SKM-1 treated with dmso at 0.1 percent for 144 hours (cell line): ENCODE data around the gene PLA2G12B.
"Not testable (repeated sequence)": the region's sequence is repeated elsewhere in the genome, so short reads cannot be mapped to it uniquely, and the experiment has no call there.

Experiments used
- DNase-seq: peaks from one replicate; lab custom pipeline; 2025; ENCODE audit not compliant: unreplicated experiment; lab: John Stamatoyannopoulos, UW

Gene PLA2G12B

DNA sequence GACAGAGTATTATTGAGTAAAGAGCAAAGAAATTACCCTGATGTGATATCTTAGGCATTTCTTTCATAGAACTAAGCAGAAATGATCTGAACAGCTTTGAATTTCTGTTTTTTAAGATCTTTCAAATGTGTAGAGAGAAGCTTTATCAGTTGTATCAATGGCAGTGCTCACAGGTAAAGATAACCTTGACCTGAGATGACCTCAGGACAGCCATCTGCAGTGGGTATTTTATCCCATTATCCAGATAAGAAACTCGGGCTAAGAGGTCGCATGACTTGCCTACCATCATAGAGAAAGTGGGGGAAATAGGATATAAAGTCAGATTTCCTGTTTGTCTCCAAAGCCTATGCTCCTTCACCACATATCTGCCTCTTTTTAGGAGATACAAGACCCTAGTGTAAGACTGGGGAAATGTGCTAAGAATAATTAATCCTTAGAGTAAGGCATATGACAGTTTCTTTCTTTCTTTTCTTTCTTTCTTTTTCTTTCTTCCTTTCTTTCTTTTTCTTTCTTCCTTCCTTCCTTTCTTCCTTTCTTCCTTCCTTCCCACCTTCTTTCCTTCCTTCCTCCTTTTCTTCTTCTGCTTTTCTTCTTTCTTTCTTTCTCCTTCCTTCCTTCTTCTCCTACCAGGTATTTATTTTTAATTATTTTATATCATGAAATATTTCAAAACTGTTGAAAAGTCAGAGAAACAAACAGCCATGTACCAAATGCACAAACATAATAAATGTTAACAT lies 10.9 kb downstream of the PLA2G12B start:
- no peak for DNase-seq

DNA sequence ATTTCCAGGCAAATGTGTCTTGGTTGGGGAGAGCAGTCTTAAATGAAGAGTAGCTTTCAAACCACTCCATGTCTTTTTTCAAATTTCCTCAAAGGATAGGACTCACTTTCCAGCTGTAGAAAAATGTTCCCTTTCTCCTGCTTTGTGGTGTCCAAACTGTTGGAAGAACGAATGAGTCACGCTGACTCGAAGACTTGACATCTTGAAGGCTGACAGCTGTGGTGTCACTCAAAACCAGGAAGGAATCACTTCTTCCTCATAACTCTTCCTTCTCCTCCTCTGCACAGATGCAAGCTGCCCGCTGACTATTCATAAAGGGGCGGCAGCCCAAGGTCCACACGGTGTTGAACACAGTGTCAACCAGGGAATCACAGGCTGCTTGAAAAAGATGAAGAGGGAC lies 19.2 kb downstream of the PLA2G12B start:
- DNase-seq, result no peak

DNA sequence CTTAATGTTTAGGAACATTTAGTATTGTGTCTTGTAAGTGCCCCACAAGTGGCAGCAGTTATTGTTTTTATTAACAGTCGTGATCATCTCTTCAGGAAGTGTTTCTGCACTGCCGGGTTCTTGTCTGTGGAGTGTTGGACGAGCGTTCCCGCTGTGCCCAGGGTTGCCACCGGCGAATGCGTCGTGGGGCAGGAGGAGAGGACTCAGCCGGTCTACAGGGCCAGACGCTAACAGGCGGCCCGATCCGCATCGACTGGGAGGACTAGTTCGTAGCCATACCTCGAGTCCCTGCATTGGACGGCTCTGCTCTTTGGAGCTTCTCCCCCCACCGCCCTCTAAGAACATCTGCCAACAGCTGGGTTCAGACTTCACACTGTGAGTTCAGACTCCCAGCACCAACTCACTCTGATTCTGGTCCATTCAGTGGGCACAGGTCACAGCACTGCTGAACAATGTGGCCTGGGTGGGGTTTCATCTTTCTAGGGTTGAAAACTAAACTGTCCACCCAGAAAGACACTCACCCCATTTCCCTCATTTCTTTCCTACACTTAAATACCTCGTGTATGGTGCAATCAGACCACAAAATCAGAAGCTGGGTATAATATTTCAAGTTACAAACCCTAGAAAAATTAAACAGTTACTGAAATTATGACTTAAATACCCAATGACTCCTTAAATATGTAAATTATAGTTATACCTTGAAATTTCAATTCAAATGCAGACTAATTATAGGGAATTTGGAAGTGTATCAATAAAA lies 22.2 kb downstream of the PLA2G12B start:
- no peak for DNase-seq

DNA sequence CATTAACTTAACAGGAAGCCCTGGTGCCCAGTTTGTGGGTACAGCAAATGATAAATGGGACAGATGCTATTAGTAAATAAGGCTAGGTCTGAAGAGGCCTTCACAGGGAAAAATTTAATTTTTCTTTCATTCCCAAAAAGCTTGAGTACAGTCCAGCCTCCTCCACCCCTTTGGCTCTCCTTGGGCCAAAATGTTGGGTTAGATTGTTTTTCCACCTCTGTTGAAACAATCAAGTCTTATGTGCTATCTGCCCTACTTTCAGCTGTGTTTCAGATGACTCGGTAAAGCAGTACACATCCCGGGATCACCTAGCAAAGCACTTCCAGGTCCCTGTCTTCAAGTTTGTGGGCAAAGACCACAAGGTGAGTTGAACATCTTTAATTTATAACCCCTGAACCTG lies 24.3 kb downstream of the PLA2G12B start:
- DNase-seq, result no peak

DNA sequence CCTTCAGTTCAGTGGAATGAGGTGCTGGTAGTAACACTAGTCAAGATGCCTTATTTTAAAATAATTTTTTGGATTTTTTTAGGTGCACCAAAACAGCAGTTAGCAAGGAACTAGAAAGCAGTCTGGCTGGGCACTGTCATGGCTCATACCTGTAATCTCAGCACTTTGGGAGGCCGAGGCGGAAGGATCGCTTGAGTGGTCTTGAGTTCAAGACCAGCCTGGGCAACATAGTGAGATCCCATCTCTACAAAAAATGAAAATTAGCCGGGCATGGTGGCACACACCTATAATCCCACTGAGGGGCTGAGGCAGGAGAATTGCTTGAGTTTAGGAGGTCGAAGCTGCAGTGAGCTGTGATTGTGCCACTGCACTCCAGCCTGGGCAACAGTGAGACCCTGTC lies 25.8 kb downstream of the PLA2G12B start:
- DNase-seq, result no peak

DNA sequence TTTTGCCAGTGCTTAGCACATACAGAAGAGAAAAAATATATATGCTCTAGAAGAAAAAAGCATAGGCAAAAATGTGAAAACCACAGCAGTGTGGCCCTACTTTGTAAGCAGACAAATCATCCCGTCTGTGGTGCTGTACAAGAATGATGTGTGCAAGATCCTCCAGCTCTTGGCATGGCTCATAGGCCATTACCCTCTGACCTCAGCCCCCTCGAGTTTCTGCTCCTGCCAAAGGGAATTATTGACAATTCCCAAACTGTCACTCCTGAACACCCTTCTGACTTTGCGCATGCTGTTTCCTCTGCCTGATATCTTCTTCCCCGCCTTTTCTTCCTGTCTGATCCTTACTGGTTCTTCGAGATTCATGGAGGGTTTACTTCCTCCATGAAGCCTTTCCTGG lies 27.1 kb downstream of the PLA2G12B start:
- no peak for DNase-seq

DNA sequence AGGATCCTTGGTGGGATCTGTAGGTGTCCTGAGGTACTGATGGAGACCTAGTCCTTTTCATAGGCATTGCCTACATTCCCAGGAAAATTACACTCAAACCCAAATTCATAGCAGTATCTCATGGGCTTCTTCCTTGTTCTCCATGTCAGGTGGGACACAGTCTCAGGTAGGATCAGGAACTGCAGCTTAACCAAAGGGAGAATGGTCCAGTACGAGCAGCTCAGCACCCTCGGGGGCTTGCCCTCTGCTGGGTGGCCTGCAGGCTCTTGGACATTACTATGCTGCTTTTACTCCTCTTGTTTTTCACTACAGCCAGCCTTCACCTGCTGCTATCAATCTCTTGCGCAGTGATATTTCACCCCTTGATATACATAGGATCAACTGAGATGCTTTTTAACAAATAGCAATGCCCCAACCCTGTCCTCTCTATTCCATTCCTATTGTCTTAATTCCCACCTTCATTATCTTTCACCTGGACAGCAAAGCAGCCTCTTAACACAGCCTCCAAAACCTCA lies 28.6 kb downstream of the PLA2G12B start:
- no peak for DNase-seq

DNA sequence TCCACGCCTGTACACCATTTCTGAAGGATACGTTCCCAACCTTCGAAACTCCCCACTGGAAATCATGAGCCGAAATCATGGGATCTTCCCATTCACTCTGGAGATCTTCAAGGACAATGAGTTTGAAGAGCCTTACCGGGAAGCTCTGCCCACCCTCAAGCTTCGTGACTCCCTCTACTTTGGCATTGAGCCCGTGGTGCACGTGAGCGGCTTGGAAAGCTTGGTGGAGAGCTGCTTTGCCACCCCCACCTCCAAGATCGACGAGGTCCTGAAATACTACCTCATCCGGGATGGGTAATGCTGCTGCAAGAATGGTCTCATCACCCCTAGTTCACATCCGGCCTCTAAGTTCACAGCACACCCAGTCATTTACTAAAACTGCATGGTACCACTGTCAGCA lies 30.3 kb downstream of the PLA2G12B start:
- DNase-seq, result no peak

DNA sequence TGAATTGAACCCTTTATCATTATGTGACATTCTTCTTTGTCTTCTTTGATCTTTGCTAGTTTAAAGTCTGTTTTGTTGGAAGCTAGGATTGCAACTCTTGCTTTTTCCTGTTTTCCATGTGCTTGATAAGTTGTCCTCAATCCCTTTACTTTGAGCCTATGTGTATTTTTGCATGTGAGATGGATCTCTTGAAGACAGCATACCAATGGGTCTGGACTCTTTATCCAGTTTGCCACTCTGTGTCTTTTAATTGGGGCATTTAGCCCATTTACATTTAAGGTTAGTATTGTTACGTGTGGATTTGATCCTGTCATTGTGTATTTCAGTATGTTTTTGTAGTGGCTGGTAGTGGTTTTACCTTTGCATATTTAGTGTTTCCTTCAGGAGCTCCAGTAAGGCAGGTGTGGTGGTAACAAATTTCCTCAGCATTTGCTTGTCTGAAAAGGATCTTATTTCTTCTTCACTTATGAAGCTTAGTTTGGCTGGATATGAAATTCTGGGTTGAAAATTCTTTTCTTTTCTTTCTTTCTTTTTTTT lies 33.4 kb downstream of the PLA2G12B start:
- not testable (repeated sequence) for DNase-seq

DNA sequence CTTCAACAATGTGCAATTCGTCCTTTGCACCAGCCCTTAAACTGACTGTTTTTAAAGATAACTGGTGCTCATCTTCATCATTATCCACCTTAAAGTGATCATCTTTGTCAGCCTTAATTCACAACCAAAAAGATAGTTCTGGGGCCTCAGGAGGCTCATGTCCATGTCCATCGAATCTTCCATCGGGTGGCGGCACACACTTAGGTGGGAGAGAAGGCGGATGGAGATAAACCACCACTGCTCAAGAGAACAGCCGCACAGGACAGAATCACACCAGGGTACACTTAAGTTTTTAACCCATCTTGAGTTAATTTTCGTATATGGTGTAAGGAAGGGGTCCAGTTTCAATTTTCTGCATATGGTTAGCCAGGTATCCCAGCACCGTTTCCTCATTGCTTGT lies 36.3 kb downstream of the PLA2G12B start:
- no peak for DNase-seq

DNA sequence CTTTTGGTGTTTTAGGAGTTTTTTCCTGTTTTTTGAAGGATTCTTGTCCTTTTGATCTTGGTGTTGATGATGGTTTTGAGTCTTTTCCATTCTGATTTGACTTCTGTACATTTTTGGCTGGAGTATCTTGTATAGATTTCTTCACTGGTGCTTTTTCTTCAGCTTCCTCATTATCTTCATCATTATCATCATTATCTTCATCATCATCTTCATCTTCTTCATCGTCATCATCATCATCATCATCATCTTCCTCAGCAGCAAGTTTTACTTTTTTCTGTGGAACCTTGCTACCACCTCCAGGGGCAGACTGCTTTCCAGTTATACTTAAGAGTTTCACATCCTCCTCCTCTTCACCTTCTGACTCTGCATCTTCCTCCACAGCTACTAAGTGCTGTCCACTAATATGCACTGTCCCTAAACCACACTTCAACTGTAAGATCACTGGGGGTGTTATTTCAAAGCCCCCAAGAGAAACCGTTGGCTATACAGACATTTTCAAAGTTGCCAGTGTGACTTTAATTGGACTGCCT lies 36.7 kb downstream of the PLA2G12B start:
- DNase-seq, result not testable (repeated sequence)

DNA sequence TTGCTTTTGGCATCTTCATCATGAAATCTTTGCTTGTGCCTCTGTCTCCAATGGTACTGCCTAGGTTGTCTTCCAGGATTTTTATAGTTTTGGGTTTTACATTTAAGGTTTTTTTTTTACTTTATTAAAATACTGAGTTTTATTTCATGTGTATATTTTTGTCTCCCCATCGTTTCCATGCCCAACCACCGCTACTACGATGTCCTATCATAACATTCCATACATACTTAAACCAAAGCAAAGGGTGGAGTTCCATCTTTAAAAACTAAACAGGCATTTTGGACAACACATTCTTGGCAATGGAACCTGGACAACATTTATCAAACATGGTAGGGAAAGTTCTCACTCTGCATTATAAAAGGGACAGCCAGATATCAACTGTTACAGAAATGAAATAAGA lies 37.4 kb downstream of the PLA2G12B start:
- DNase-seq, result not testable (repeated sequence)

DNA sequence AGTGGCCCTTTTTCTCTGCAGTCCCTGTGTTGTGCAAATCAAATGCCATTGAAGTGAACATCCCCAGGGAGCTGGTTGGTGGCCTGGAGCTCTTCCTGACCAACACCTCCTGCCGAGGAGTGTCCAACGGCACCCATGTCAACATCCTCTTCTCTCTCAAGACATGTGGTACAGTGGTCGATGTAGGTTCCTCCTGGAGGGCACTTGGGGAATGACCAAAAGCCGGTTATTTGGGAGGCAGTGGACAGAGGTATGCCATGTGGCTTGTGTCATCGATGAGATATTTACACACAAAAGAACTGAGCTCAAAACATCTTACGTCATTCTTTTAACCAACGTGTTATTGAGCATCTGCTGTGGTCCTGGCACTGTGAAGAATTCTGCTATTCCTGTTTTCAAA lies 41.3 kb downstream of the PLA2G12B start:
- no peak for DNase-seq

DNA sequence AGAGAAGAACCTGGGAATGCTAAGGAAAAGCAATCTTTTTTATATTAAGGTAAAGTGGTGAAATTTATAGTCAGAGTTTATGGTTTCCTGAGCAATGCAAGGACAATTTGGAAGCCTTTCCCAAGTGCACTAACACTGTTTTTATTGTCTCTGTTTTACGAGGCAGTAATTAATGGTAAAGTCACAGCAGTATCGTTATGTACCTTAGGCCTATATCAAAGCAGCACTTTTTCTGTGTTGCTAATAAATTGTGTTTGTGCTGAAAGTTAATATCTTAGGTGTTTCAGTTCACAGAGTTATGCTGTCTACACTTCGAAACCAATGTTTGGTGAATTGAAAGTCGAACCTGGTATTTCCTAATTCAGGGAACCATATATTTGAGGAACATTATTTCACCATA lies 41.9 kb downstream of the PLA2G12B start:
- DNase-seq, result no peak

DNA sequence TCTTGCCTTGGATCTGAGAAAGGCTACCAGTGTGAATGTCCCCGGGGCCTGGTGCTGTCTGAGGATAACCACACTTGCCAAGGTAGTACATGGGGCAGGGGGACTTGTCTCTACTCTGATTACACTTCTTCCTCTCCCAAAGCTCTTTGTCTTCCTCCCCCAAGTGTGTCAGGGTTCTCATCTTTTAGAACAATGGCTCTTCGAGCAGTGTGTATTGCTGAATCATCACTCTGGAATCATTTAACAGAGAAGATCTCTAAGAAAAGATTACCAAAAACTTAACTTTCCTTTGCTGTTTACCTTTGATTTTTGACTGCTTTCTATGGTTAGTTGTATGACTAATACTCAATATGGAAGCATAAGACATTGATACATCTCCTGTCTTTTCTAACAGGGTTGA lies 42.8 kb downstream of the PLA2G12B start:
- no peak for DNase-seq

DNA sequence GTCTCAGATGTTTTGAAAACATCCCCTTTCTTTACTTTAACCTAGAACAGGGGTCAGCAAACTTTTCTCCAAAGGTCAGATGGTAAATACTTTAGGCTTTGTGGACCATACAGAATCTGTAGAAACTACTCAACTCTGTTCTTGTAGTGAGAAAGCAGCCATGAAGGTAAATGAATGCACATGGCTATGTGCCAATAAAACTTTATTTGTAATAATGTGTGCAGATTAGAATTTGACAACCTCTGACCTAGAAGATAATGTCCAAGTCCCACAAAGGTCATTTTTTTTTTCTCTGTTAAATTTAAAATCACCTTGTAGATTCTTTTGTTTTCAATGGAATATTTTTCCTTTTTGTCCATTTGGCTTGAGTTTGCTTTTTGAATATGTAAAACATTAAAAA lies 43.9 kb downstream of the PLA2G12B start:
- no peak for DNase-seq

DNA sequence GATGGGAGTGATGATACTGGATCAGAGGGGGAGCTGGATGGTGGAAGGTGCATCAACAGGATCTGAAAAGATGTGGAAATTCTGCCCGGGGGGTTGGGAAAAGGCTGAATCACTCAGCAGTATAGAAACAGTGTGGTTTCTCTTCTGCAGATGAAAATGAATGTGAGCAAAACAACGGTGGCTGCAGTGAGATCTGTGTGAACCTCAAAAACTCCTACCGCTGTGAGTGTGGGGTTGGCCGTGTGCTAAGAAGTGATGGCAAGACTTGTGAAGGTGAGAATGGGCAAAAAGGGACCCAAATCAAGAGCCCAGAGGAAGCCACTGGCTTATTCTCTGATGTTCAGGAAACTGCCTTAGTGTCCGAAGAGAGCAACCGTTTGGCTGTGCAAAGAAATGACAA lies 48.2 kb downstream of the PLA2G12B start:
- no peak for DNase-seq

DNA sequence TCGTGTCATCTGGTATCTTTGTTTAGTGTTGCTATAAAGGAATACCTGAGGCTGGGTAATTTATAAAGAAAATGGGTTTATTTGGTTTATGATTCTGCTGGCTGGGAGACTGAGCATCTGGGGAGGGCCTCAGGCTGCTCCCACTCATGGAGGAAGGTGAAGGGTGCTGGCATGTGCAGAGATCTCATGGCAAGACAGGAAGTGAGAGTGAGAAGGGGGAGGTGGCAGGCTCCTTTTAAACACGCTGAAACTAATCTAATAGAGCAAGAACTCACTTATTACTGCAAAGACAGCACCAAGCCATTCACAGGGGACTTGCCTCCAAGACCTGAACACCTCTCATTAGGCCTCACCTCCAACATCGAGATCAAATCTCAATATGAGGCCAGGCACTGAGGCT lies 49.8 kb downstream of the PLA2G12B start:
- no peak for DNase-seq

DNA sequence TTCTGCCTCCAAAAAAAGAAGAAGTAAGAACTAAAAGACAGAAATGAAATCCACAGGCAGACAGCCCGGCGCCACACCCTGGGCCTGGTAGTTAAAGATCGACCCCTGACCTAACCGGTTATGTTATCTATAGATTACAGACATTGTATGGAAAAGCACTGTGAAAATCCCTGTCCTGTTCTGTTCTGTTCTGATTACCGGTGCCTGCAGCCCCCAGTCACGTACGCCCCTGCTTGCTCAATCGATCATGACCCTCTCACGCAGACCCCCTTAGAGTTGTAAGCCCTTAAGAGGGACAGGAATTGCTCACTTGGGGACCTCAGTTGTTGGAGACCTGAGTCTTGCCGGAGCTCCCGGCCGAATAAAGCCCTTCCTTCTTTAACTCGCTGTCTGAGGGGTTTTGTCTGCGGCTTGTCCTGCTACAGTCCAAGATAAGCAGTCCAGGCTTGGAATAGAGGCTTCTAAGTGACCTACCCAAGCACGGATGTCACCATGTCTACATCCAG lies 50.6 kb downstream of the PLA2G12B start:
- not testable (repeated sequence) for DNase-seq

DNA sequence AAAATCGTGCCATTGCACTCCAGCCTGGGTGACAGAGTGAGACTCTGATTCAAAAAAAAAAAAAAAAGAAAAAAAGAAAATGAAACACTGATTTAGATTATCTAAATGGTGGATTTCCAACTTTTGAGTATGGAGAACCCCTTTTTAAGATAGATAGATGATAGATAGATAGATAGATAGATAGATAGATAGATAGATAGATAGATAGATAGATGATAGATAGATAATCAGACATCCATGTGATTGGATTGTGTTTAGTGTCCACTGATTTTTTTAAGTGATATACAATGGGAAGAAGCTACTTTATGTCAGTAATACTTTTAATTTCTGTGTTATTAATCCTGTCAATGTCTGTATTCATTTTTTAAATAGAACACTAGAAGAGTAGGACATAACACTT lies 55.1 kb downstream of the PLA2G12B start:
- DNase-seq, result no peak

DNA sequence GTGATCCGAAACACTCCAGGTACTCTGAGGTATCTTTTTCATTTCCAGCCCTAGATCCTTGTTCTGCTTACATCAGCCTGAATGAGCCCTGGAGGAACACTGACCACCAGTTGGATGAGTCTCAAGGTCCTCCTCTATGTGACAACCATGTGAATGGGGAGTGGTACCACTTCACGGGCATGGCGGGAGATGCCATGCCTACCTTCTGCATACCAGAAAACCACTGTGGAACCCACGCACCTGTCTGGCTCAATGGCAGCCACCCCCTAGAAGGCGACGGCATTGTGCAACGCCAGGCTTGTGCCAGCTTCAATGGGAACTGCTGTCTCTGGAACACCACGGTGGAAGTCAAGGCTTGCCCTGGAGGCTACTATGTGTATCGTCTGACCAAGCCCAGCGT lies 56.0 kb downstream of the PLA2G12B start:
- DNase-seq, result no peak
